Naive B cell (primary cell): ENCODE results near the gene SLC25A12. TPM values are rescaled to one million over a fixed set of nuclear protein-coding genes. Genes with fewer than 3 reads are reported as not detected.

ENCODE experiments used
- ATAC-seq, 2 donors: fragments of 150-1000 bp; cut with Tn5 transposase; 2 replicates each; pipeline ENCODE4 v1.10.0; 2021; ENCODE audit warnings: low read depth in 2 of 2, mild to moderate bottlenecking in 2 of 2, moderate library complexity in 2 of 2
- DNase-seq: peaks from one replicate; pipeline ENCODE4 v3.0.0; 2022
- H3K27ac Mint-ChIP-seq, 6 donors: one replicate each; pipeline ENCODE4 v1.8.0; 2020 to 2022; ENCODE audit warnings: mild to moderate bottlenecking in 6 of 6, mixed read lengths in 6 of 6, moderate library complexity in 5 of 6, inconsistent platforms in 2 of 6
- H3K27me3 Mint-ChIP-seq, 3 donors: one replicate each; pipeline ENCODE4 v1.8.0; 2021 to 2022; ENCODE audit warnings: mixed read lengths in 3 of 3, mild to moderate bottlenecking in 1 of 3
- H3K36me3 Mint-ChIP-seq, 2 donors: one replicate each; pipeline ENCODE4 v1.8.0; 2020 to 2022; ENCODE audit warnings: mixed read lengths in 2 of 2, inconsistent platforms in 1 of 2, mild to moderate bottlenecking in 1 of 2
- H3K4me1 Mint-ChIP-seq, 3 donors: one replicate each; pipeline ENCODE4 v1.8.0; 2020 to 2022; ENCODE audit warnings: mixed read lengths in 3 of 3, inconsistent platforms in 1 of 3, mild to moderate bottlenecking in 1 of 3, moderate library complexity in 1 of 3
- H3K4me3 Mint-ChIP-seq, 8 donors: one replicate each; pipeline ENCODE4 v1.8.0; 2020 to 2022; ENCODE audit warnings: mild to moderate bottlenecking in 8 of 8, mixed read lengths in 8 of 8, moderate library complexity in 8 of 8, inconsistent platforms in 2 of 8
- H3K9me3 Mint-ChIP-seq, 7 donors: one replicate each; pipeline ENCODE4 v1.8.0; 2020 to 2022; ENCODE audit warnings: mixed read lengths in 7 of 7, mild to moderate bottlenecking in 5 of 7, inconsistent platforms in 2 of 7, moderate library complexity in 1 of 7
- polyA plus RNA-seq, 6 donors: library from polyadenylated mRNA; unstranded; fragments of 300-500 nt; fragmentation: Illumina TruSeq; gene quantifications; one replicate each; pipeline ENCODE4 v1.2.3, GENCODE V29; 2021; ENCODE audit warnings: low read depth in 6 of 6

SLC25A12 gene
- polyA plus RNA-seq, 6 donors from 2014 or later: 2.2 to 12.7 (median 10.0) TPM

DNA sequence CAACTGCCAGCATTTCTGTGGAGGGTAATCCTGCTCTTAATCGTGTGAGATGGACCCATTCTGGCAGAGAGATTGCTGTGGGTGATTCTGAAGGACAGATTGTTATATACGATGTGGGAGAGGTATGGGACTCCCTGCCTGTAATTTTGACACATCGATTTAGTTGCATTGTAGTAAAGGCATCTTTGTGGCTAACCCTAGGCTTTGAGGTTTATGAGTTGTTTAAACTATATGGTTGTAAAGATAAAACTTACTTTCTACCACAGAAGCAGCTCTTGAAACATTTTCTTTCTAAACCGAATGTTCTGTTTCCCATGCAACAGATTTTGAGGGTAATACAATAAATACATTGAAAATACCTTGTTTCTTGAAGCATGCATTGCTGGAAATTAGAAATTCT is 148.2 kb downstream of the SLC25A12 start:
- no peak overlapping the region for H3K4me3 Mint-ChIP-seq
- H3K4me1 Mint-ChIP-seq: peaks cover 24 to 30% (median 30%) of the 10 kb centered on the region in 3 donors
- no peak for ATAC-seq
- H3K9me3 Mint-ChIP-seq: peaks cover 0 to 6% (median 0%) of the 10 kb centered on the region in 7 donors
- DNase-seq: no peak
- H3K27ac Mint-ChIP-seq: no peak overlapping the region
- no peaks in the 10 kb centered on the region for H3K27me3 Mint-ChIP-seq
- peaks cover 9 to 32% of the 10 kb centered on the region in 2 donors for H3K36me3 Mint-ChIP-seq

DNA sequence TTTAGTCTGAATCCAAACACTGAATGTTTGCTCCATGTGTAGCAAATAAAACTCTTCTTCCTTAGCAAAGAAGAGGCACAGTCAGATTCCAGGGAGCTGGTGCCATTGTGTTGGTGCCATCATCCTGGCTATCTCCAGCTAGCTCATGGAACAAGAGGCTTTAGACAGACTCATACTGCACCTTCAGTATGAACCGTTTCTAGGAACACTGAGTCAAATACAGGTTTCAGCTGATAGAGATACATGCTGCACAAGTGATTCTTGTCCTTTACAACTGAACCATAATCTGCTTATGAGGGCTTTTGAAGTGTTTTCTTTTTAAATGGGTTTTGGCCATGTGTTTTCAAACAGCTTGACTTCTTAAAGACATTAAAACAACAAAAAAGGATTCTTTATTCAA is 148.9 kb downstream of the SLC25A12 start:
- Mint-ChIP-seq H3K27me3 (no peaks in the 10 kb centered on the region), H3K27ac (no peak overlapping the region), H3K4me3 (no peak overlapping the region), H3K36me3 (peaks cover 11 to 25% of the 10 kb centered on the region in 2 donors), H3K4me1 (peaks cover 26 to 36% (median 35%) of the 10 kb centered on the region in 3 donors), H3K9me3 (peaks cover 0 to 7% (median 0%) of the 10 kb centered on the region in 7 donors)
- DNase-seq (no peak), ATAC-seq (no peak)

DNA sequence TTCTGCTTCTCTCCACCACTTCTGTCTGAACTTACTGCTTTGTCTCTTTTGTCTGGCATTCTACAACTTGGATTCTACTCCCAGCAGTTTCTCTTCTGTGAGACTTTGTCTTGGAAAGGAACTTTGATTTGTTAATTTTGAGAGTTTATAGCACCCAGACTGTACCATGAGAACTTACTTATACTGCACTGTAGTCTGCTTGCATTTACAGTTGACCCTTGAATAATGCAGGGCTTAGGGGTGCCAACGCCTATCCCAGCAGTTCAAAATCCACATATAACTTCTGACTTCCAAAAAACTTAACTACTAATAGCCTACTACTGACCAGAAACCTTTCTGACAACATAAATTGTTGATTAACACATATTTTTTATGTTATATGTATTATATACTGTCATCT is 151.3 kb downstream of the SLC25A12 start:
- Mint-ChIP-seq H3K36me3 (peaks cover 7 to 15% of the 10 kb centered on the region in 2 donors), H3K9me3 (peaks cover 0 to 7% (median 0%) of the 10 kb centered on the region in 7 donors), H3K4me3 (peak overlapping the region in 2 of 8 donors; percentile 4 to 16), H3K27me3 (no peaks in the 10 kb centered on the region), H3K4me1 (peaks cover 29 to 40% (median 37%) of the 10 kb centered on the region in 3 donors), H3K27ac (peak overlapping the region in 2 of 6 donors; percentile 48 to 93)
- ATAC-seq (no peak), DNase-seq (no peak)

GRCh38 chr2:171741189-171741588 is 152.9 kb downstream of the SLC25A12 start:
- peaks cover 0 to 7% (median 0%) of the 10 kb centered on the region in 7 donors for H3K9me3 Mint-ChIP-seq
- H3K27me3 Mint-ChIP-seq: no peaks in the 10 kb centered on the region
- ATAC-seq (peak; percentile 87 to 92), DNase-seq (peak; percentile 31)
- peaks cover 29 to 40% (median 37%) of the 10 kb centered on the region in 3 donors for H3K4me1 Mint-ChIP-seq
- peak overlapping the region in 2 of 8 donors; percentile 11 to 12 for H3K4me3 Mint-ChIP-seq
- no peak overlapping the region for H3K27ac Mint-ChIP-seq
- H3K36me3 Mint-ChIP-seq: peaks cover 7 to 17% of the 10 kb centered on the region in 2 donors

DNA sequence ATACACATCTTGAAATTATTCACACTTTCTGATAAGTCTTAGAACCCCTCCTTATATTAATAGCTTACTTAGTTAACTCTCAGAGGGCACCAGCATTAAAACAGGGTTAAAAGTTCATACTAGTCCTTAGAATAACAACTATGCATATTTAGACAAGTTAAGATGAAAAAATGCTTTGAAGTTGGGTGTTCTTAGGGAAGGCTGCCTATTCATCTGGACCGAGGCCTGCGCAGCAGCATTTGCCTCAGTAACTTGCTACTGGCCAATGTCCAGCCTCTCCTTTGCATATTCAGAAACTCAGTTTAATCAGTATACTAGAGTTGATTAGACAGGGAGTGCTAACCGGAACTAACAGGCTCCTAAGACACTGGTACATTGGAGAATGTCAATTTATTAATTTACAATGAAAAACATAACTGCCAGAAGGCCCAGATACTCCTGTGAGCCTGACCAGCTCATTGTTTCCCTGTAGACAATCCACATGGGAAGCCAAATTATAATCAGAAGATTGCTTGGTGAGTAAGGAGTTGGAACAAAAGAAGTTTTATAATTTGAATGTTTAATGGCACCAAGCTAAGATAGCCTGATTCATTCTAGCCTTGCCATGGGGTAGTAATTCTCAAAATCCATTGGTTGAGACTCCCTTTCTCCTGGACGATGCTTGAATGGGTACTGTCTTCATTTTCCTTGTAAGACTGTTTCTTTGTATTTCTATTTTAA is 157.9 kb downstream of the SLC25A12 start:
- Mint-ChIP-seq H3K4me3 (no peak overlapping the region), H3K9me3 (peaks cover 0 to 5% (median 0%) of the 10 kb centered on the region in 7 donors), H3K4me1 (peaks cover 9 to 14% (median 10%) of the 10 kb centered on the region in 3 donors), H3K27me3 (no peaks in the 10 kb centered on the region), H3K36me3 (peaks cover 23 to 28% of the 10 kb centered on the region in 2 donors), H3K27ac (no peak overlapping the region)
- DNase-seq (no peak), ATAC-seq (no peak)

Other genes with a start within 250 kb of the SLC25A12 start
- gene DYNC1I2, start 206.8 kb downstream of the SLC25A12 start, polyA plus RNA-seq: 10 to 100 TPM; 19.8 to 30.1 (median 23.6) TPM
- gene HAT1, start 28.2 kb upstream of the SLC25A12 start, polyA plus RNA-seq: 100 to 1,000 TPM in 1 of 6 donors, 10 to 100 TPM in 5; 68.9 to 128 (median 75.4) TPM
- 1 to 10 TPM; 2.5 to 5.2 (median 4.1) TPM for gene METAP1D, start 105.7 kb upstream of the SLC25A12 start, polyA plus RNA-seq
- not detected for gene DLX1, start 191.3 kb upstream of the SLC25A12 start, polyA plus RNA-seq
- gene DLX2, start 208.7 kb upstream of the SLC25A12 start, polyA plus RNA-seq: not detected